HEK293T (cell line): Measurements from ENCODE around the gene TJP1.
"Not testable (repeated sequence)": the region's sequence is repeated elsewhere in the genome, so short reads cannot be mapped to it uniquely, and the experiment has no call there.

Experiments
- CTCF ChIA-PET: fragments of 350-600 bp; formaldehyde crosslinking; extraction: SDS; loops from one replicate; lab custom pipeline; 2021; ENCODE audit warnings: antibody characterized with exemption, inconsistent platforms; lab: Yijun Ruan, JAX
- POLR2A ChIA-PET: fragments of 350-600 bp; formaldehyde crosslinking; extraction: SDS; loops from one replicate; lab custom pipeline; 2020; ENCODE audit warnings: antibody characterized with exemption, inconsistent platforms; lab: Yijun Ruan, JAX
- DNase-seq: peaks from one replicate; pipeline ENCODE4 v3.0.0; 2012; ENCODE audit warnings: mixed read lengths; ENCODE audit errors: extremely low spot score
- ARNT ChIP-seq: fragments of 450-650 bp; IDR thresholded peaks from 2 replicates; pipeline ENCODE4 v1.6.1; 2017; ENCODE audit warnings: mild to moderate bottlenecking
- BHLHE40 ChIP-seq: fragments of 450-650 bp; IDR thresholded peaks from 2 replicates; pipeline ENCODE4 v1.6.1; 2016; ENCODE audit warnings: mild to moderate bottlenecking, moderate library complexity, borderline replicate concordance
- CTBP1 ChIP-seq: fragments of 450-650 bp; IDR thresholded peaks from 2 replicates; pipeline ENCODE4 v1.6.1; 2016; ENCODE audit warnings: borderline replicate concordance
- ELF4 ChIP-seq: fragments of 450-650 bp; IDR thresholded peaks from 2 replicates; pipeline ENCODE4 v1.6.1; 2017; ENCODE audit warnings: antibody characterized with exemption
- FOXA1 ChIP-seq: fragments of 450-650 bp; IDR thresholded peaks from 2 replicates; pipeline ENCODE4 v1.6.1; 2016; ENCODE audit warnings: mild to moderate bottlenecking
- FOXK2 ChIP-seq: fragments of 450-650 bp; IDR thresholded peaks from 2 replicates; pipeline ENCODE4 v1.6.1; 2016; ENCODE audit warnings: mild to moderate bottlenecking
- FOXM1 ChIP-seq: fragments of 450-650 bp; IDR thresholded peaks from 2 replicates; pipeline ENCODE4 v1.6.1; 2017; ENCODE audit warnings: mild to moderate bottlenecking, borderline replicate concordance
- HDGF ChIP-seq: fragments of 450-650 bp; IDR thresholded peaks from 2 replicates; pipeline ENCODE4 v1.6.1; 2017; ENCODE audit warnings: antibody characterized with exemption, borderline replicate concordance
- L3MBTL2 ChIP-seq: fragments of 450-650 bp; conservative IDR thresholded peaks from 2 replicates; pipeline ENCODE4 v1.6.1; 2016; ENCODE audit warnings: mild to moderate bottlenecking
- LEF1 ChIP-seq: fragments of 450-650 bp; IDR thresholded peaks from 2 replicates; pipeline ENCODE4 v1.6.1; 2017; ENCODE audit warnings: mild to moderate bottlenecking, borderline replicate concordance
- NFRKB ChIP-seq: fragments of 450-650 bp; IDR thresholded peaks from 2 replicates; pipeline ENCODE4 v1.6.1; 2016; ENCODE audit warnings: mild to moderate bottlenecking, moderate library complexity
- PKNOX1 ChIP-seq: fragments of 450-650 bp; IDR thresholded peaks from 2 replicates; pipeline ENCODE4 v1.6.1; 2016
- SP1 ChIP-seq: fragments of 450-650 bp; IDR thresholded peaks from 2 replicates; pipeline ENCODE4 v1.6.1; 2017
- SUZ12 ChIP-seq: fragments of 450-650 bp; IDR thresholded peaks from 2 replicates; pipeline ENCODE4 v1.6.1; 2016; ENCODE audit warnings: mild to moderate bottlenecking
- TARDBP ChIP-seq: fragments of 450-650 bp; IDR thresholded peaks from 2 replicates; pipeline ENCODE4 v1.6.1; 2016
- ZNF384 ChIP-seq: fragments of 450-650 bp; IDR thresholded peaks from 2 replicates; pipeline ENCODE4 v1.6.1; 2016

Gene TJP1

GRCh38 chr15:29773000-29773399 lies 49.3 kb downstream of the TJP1 start:
- no peak for DNase-seq
- POLR2A ChIA-PET, result no interaction called here
- TF ChIP-seq ZNF384 (no peak), PKNOX1 (no peak), LEF1 (no peak), BHLHE40 (no peak), ELF4 (no peak), NFRKB (no peak), ARNT (no peak)
- CTCF ChIA-PET, result no interaction called here

GRCh38 chr15:29770796-29771195 lies 51.5 kb downstream of the TJP1 start:
- DNase-seq, result no peak
- TF ChIP-seq SUZ12, result no peak
- TF ChIP-seq HDGF, result no peak
- TF ChIP-seq LEF1, result no peak
- TF ChIP-seq FOXK2, result no peak
- POLR2A ChIA-PET, result no interaction called here
- CTCF ChIA-PET, result no interaction called here

GRCh38 chr15:29765898-29766527 lies 56.3 kb downstream of the TJP1 start:
- no peak for DNase-seq
- TF ChIP-seq NFRKB (no peak), CTBP1 (no peak), FOXK2 (no peak), SP1 (no peak), PKNOX1 (no peak), TARDBP (no peak), SUZ12 (no peak), L3MBTL2 (no peak), ARNT (no peak), FOXM1 (no peak), ELF4 (no peak), HDGF (no peak), BHLHE40 (no peak), FOXA1 (no peak), LEF1 (no peak), ZNF384 (no peak)
- CTCF ChIA-PET, result no interaction called here
- POLR2A ChIA-PET, result no interaction called here

GRCh38 chr15:29765234-29765841 lies 56.9 kb downstream of the TJP1 start:
- no peak for TF ChIP-seq ELF4
- no peak for TF ChIP-seq FOXK2
- ChIA-PET CTCF (no interaction called here), POLR2A (no interaction called here)
- no peak for DNase-seq

- POLR2A ChIA-PET, result no interaction called here
- DNase-seq, result no peak
- TF ChIP-seq L3MBTL2 (no peak), TARDBP (no peak), LEF1 (no peak), HDGF (no peak), SP1 (no peak), FOXK2 (no peak), ELF4 (no peak), ZNF384 (no peak), BHLHE40 (no peak), ARNT (no peak), FOXA1 (no peak), PKNOX1 (no peak), CTBP1 (no peak), FOXM1 (no peak), NFRKB (no peak), SUZ12 (no peak)
- CTCF ChIA-PET, result no interaction called here
Observed at GRCh38 chr15:29759596-29759995, 62.7 kb downstream of the TJP1 start.

GRCh38 chr15:29756358-29757267 lies 65.7 kb downstream of the TJP1 start:
- no peak for DNase-seq
- POLR2A ChIA-PET, result no interaction called here
- TF ChIP-seq ELF4, result no peak
- no peak for TF ChIP-seq SUZ12
- TF ChIP-seq FOXM1, result no peak
- CTCF ChIA-PET, result interaction anchor here (0.8 kb wide), 1 partner anchor 169 kb away, joined by 6 read pairs; no protein-coding TSS in a partner anchor

- POLR2A ChIA-PET, CTCF ChIA-PET, DNase-seq: not testable (repeated sequence)
Observed at GRCh38 chr15:29754009-29754408, 68.3 kb downstream of the TJP1 start.
